Stomach (tissue), 9 donors: ENCODE results near the gene HAT1. TPM values are rescaled to one million over a fixed set of nuclear protein-coding genes. Genes with fewer than 3 reads are reported as not detected.

Experiments used
- DNase-seq, 2 donors: peaks; one replicate each; pipeline versions ENCODE4 v3.0.0 to v3.0.0-alpha.2; 2013 to 2019
- H3K27ac ChIP-seq, 5 donors: fragments of 200-600 bp in 4 of 5; sonication (generic) in 4 of 5; one replicate each; pipeline ENCODE4 v1.5.1; 2013 to 2019; ENCODE audit warnings: mild to moderate bottlenecking in 1 of 5, moderate library complexity in 1 of 5
- H3K27me3 ChIP-seq, 3 donors: fragments of 200-600 bp; sonication (generic); one replicate each; pipeline ENCODE4 v1.5.1; 2017 to 2019; ENCODE audit warnings: mixed run types in 1 of 3
- H3K36me3 ChIP-seq, 4 donors: fragments of 200-600 bp; sonication (generic); 1 replicate in 3 of 4; 2 replicates in 1 of 4; pipeline ENCODE4 v1.5.1; 2016 to 2019
- H3K4me1 ChIP-seq, 4 donors: fragments of 200-600 bp; sonication (generic); one replicate each; pipeline ENCODE4 v1.5.1; 2016 to 2019
- H3K4me3 ChIP-seq, 4 donors: fragments of 200-600 bp; sonication (generic) in 3 of 4; one replicate each; pipeline ENCODE4 v1.5.1; 2016 to 2019; ENCODE audit warnings: mild to moderate bottlenecking in 1 of 4
- H3K9me3 ChIP-seq, 4 donors: fragments of 200-600 bp; sonication (generic); one replicate each; pipeline ENCODE4 v1.5.1; 2016 to 2019
- EP300 ChIP-seq: sonication (generic); formaldehyde crosslinking; IDR thresholded peaks from one replicate; pipeline ENCODE4 v1.6.1; 2017; ENCODE audit warnings: antibody characterized with exemption
- POLR2A ChIP-seq, 4 donors: fragments of 450-650 bp; IDR thresholded peaks; one replicate each; pipeline ENCODE4 v1.6.1; 2016; ENCODE audit warnings: antibody characterized with exemption in 4 of 4, control low read depth in 2 of 4, mild to moderate bottlenecking in 1 of 4, moderate library complexity in 1 of 4
- POLR2AphosphoS5 ChIP-seq, 3 donors: sonication (generic); formaldehyde crosslinking; IDR thresholded peaks; one replicate each; pipeline ENCODE4 v1.6.1; 2016; ENCODE audit warnings: antibody characterized with exemption in 3 of 3
- WGBS, 5 donors: extraction: QIAGEN DNeasy Blood & Tissue Kit in 3 of 5; methylation state at CpG; one replicate each; pipeline versions ENCODE4 v1.1.5 to v1.1.7; 2013 to 2018; 5-methylcytosine and 5-hydroxymethylcytosine counted together
- intact Hi-C: fragments of 100-400 bp; cut with DNase I; formaldehyde crosslinking; loops from one replicate; pipeline ENCODE4 v1.15.1; 2023; ENCODE audit warnings: low total_unique reads
- polyA plus RNA-seq, 3 donors: library from polyadenylated mRNA; stranded (reverse); fragments of 200-250 nt; gene quantifications; one replicate each; pipeline ENCODE4 v1.2.3, GENCODE V29; 2013
- total RNA-seq, 5 donors: library from RNA; depleted of rRNA; stranded (reverse); fragments of >200 nt; gene quantifications; one replicate each; pipeline versions ENCODE4 v1.1.0 to v1.2.3, GENCODE V29; 2014 to 2016
- TF ChIP-seq, protein P1 (sequence below), 7 experiments: fragments of 450-650 bp in 4 of 7; fragments of 200-600 bp in 3 of 7; sonication (generic) in 3 of 7; IDR thresholded peaks; one replicate each; pipeline ENCODE4 v1.5.1; 2016 to 2019; ENCODE audit warnings: antibody characterized with exemption in 7 of 7, control low read depth in 2 of 7, mild to moderate bottlenecking in 1 of 7
- donor health status: healthy with polysubstance abuse.
- donor health status: Bipolar disorder and iron deficiency.
- donor health status: healthy.

Gene HAT1
- total and polyA plus RNA-seq, 8 donors = 2.9 to 59.8 (median 26.6) TPM

DNA sequence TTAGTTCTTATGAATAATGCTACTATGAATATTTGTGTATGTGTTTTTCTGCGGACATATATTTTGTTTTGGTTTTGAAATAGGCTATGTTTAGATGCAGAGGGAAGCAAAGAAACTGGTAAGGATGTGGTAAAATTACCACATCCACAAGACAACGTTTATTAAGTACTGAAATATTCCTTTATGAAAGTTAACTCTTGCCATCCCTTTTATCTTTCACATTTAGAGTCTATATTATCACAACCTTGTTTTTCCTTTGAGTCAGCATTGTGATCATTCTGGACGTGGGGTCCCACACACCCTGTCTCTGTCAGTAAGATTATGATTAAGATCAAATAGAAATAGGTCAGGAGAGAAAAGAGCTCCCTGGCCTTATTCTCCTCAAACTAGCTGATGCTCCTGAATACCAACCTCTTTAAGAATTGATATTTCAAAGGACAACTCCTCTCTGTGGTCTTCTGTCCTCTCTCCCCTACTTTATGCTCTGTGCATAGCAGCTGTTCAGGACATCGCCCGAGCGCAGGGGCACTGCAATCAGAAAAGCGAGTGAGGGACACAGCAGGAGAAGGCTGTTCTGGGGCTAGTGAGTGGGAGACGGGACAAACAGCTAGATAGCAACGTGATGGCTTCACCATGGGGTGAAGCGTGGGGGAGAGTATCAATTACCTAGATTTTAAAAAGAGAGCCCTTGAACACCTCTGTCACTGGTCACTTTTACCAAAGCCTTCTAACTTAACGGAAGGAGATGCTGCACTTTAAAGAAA is 89.7 kb downstream of the HAT1 start:
- no peak overlapping the region for H3K27ac ChIP-seq
- no peaks in the 10 kb centered on the region for H3K9me3 ChIP-seq
- H3K36me3 ChIP-seq = no peaks in the 10 kb centered on the region
- H3K4me1 ChIP-seq = no peaks in the 10 kb centered on the region
- WGBS, 5 donors = 79 to 85% (median 80%) methylated on average over 11 of the region's 11 CpGs
- no peak for TF ChIP-seq EP300
- TF ChIP-seq POLR2A (IDR thresholded peaks at IDR 0.05) = no peak
- no peak for TF ChIP-seq POLR2AphosphoS5 (IDR thresholded peaks at IDR 0.05)
- TF ChIP-seq, protein P1, sequence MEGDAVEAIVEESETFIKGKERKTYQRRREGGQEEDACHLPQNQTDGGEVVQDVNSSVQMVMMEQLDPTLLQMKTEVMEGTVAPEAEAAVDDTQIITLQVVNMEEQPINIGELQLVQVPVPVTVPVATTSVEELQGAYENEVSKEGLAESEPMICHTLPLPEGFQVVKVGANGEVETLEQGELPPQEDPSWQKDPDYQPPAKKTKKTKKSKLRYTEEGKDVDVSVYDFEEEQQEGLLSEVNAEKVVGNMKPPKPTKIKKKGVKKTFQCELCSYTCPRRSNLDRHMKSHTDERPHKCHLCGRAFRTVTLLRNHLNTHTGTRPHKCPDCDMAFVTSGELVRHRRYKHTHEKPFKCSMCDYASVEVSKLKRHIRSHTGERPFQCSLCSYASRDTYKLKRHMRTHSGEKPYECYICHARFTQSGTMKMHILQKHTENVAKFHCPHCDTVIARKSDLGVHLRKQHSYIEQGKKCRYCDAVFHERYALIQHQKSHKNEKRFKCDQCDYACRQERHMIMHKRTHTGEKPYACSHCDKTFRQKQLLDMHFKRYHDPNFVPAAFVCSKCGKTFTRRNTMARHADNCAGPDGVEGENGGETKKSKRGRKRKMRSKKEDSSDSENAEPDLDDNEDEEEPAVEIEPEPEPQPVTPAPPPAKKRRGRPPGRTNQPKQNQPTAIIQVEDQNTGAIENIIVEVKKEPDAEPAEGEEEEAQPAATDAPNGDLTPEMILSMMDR (IDR thresholded peaks at IDR 0.05) = no peak
- DNase-seq = no peak
- intact Hi-C loops = no loop called here
- no peaks in the 10 kb centered on the region for H3K27me3 ChIP-seq
- H3K4me3 ChIP-seq = no peak overlapping the region

DNA sequence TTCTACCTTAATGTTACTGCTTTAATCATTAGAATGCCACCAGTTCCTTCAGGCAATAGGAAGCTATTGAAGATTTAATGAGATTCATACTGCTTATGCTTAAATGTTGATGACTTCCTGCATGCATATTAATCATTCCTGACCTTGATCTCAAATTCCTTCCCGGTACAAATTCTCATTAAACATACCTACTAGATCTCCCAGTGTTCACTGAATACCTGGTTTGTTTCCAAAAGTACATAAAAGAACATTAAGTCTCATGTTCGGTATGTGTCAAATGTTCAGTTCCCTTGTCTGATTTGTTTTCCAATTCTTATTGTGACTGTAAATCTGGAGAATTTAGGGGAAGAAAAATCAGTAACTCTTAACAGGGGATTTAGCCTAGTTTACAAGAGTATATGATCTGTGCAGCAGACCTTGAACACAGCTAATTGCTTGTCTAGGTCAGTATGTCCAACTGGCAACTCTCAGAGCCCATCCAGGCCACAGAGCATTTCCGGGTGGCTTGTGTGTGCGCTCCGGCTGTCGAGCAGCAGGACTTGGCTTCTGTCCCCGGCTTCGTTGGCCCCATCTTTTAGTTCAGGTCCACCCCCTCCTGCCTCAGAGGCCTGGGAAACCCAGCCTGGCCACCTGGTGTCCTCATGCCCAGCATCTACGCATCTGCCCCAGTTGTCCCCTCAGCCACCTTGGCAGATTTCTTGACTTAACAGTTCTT is 90.6 kb downstream of the HAT1 start:
- WGBS, 5 donors = 65 to 71% (median 68%) methylated on average over 9 of the region's 9 CpGs
- no peak overlapping the region for H3K27ac ChIP-seq

DNA sequence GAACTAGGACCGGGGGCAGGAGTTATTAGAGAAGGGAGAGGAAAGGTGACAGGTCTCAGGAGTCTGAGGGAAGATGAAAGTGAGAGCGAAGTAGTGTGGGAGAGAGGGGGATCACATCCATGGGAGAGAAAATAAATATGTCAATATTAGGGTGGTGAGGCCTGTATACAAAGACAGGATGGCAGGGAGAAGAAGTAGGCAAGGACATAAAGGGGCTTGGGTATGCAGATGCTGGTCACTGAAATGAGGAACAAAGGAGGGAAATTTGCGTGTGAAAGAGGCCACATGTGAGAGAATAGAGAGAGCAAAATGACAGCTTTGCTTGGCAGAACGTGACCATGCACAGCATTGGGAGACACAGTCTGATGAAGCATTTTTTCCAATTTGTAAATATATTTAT is 91.1 kb downstream of the HAT1 start:
- TF ChIP-seq POLR2AphosphoS5 (IDR thresholded peaks at IDR 0.05) (no peak), POLR2A (IDR thresholded peaks at IDR 0.05) (no peak), EP300 (no peak)
- TF ChIP-seq, protein P1 (IDR thresholded peaks at IDR 0.05) = no peak
- Histone ChIP-seq H3K4me1 (no peaks in the 10 kb centered on the region), H3K27ac (no peak overlapping the region), H3K27me3 (no peaks in the 10 kb centered on the region), H3K36me3 (no peaks in the 10 kb centered on the region), H3K9me3 (no peaks in the 10 kb centered on the region), H3K4me3 (no peak overlapping the region)
- 80 to 88% (median 82%) methylated on average over 4 of the region's 4 CpGs for WGBS, 5 donors
- intact Hi-C loops = no loop called here
- no peak for DNase-seq

More for the DNA sequence above, 90.6 kb downstream of the HAT1 start:
- DNase-seq = no peak
- H3K9me3 ChIP-seq = no peaks in the 10 kb centered on the region
- H3K27me3 ChIP-seq = no peaks in the 10 kb centered on the region
- H3K4me3 ChIP-seq = no peak overlapping the region
- H3K36me3 ChIP-seq = no peaks in the 10 kb centered on the region
- intact Hi-C loops = no loop called here
- TF ChIP-seq POLR2A (IDR thresholded peaks at IDR 0.05) (no peak), POLR2AphosphoS5 (IDR thresholded peaks at IDR 0.05) (no peak), EP300 (no peak)
- H3K4me1 ChIP-seq = no peaks in the 10 kb centered on the region

DNA sequence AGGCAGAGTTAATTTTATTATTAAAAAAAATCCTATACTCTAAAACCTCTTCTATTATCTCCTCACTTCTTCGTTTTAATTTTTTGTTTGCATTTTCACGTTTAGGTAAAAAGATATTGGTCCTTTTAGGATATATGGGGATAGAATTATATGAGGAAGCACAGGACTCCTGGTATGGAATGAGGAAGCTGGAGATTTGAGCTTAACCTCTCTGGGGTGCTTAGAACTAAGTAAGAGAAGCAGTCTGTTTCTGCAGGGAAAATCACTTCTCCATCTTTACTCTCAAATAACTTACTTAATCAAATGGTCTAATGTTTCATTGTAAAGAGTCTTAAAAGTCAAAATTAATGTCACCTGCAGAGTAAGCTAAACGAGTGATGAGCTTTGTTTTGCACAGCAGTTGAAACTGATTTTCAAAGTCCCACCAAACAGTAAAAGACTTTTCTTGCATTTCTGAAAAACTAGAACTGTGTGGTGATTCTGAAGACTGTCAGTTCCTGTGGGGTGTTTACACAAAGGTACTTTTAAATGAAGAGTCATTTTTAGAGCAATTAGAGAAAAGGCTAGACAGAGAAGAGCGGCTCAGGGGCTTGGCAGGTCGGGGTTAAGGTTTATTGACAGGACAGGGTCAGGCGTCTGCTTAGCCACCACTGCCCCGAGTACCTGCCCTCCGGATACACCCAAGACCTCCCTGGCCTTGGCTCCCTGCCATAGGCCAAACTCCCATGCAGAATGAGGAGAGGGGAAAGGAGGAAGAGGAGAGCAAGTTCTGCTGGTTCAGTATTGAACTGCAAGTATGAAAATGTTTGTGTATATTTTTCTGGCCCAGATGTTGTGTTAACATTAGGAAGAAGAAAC is 99.0 kb downstream of the HAT1 start:
- Histone ChIP-seq H3K4me1 (peaks cover 0 to 11% (median 4%) of the 10 kb centered on the region in 4 donors), H3K4me3 (no peak overlapping the region), H3K36me3 (no peaks in the 10 kb centered on the region), H3K27me3 (no peaks in the 10 kb centered on the region), H3K27ac (no peak overlapping the region), H3K9me3 (no peaks in the 10 kb centered on the region)
- 26 to 43% (median 32%) methylated on average over 8 of the region's 8 CpGs for WGBS, 5 donors
- TF ChIP-seq POLR2A (IDR thresholded peaks at IDR 0.05) = no peak
- TF ChIP-seq POLR2AphosphoS5 (IDR thresholded peaks at IDR 0.05) = no peak
- TF ChIP-seq, protein P1 (IDR thresholded peaks at IDR 0.05) = no peak
- TF ChIP-seq EP300 = no peak
- DNase-seq = peak in 1 of 2 donors; percentile 19
- intact Hi-C loops = no loop called here
